ENCODE measurements around the gene MTMR3.

The MTMR3 gene

GRCh38 chr22:30074994-30075393, 192.0 kb downstream of the MTMR3 start:
- H3K27ac ChIP-seq, result no peak overlapping the region
- TF ChIP-seq CTCF (IDR thresholded peaks at IDR 0.05) (no peak), ZFX (IDR thresholded peaks at IDR 0.05; ENCODE audit: borderline replicate concordance) (no peak)

GRCh38 chr22:30077279-30077880, 194.4 kb downstream of the MTMR3 start:
- TF ChIP-seq CTCF (IDR thresholded peaks at IDR 0.05) (no peak), ZFX (IDR thresholded peaks at IDR 0.05; ENCODE audit: borderline replicate concordance) (no peak)
- H3K27ac ChIP-seq, result no peak overlapping the region

GRCh38 chr22:30078320-30079311, 195.6 kb downstream of the MTMR3 start:
- H3K27ac ChIP-seq, result no peak overlapping the region
- TF ChIP-seq ZFX (IDR thresholded peaks at IDR 0.05; ENCODE audit: borderline replicate concordance), result no peak
- no peak for TF ChIP-seq CTCF (IDR thresholded peaks at IDR 0.05)

- H3K27ac ChIP-seq, result no peak within 1 kb of the TSS
- TF ChIP-seq ZFX (IDR thresholded peaks at IDR 0.05; ENCODE audit: borderline replicate concordance) (no peak), CTCF (IDR thresholded peaks at IDR 0.05) (no peak)
Observed at GRCh38 chr22:30079952-30080533, 197.1 kb downstream of the MTMR3 start, which contains the start of gene HORMAD2. HORMAD2 (plus strand) TSS chr22:30080464; CDS start chr22:30093953, 13,489 bp downstream.

All from 22Rv1 (cell line).